ENCODE measurements around the gene ERI2.
"Not testable (repeated sequence)": the region's sequence is repeated elsewhere in the genome, so short reads cannot be mapped to it uniquely, and the experiment has no call there.

ERI2 gene

GRCh38 chr16:20818929-20819585 is 12.8 kb upstream of the ERI2 start:
- DNase-seq: no peak

DNA sequence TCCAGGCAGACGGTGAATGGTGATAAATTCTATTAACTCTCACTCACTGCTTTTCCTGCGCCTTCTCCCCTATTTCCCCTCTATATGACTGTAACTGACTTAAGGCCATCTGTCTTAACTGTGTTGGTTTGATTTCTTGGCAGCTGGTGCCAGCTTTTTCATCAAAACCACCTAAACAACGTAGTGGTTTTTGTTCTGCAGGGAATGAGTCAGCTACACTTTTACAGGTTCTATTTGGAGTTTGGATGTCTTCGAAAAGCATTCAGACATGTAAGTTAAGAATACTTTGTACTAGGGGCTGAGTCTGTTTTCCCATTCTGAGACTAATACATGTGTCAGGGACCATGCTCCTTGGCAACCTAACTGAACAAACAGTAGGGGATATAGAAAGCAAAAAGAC is 8.5 kb upstream of the ERI2 start:
- no peak for DNase-seq

- no peak for DNase-seq
These were observed 6.2 kb upstream of the ERI2 start for GRCh38 chr16:20812510-20812909.

DNA sequence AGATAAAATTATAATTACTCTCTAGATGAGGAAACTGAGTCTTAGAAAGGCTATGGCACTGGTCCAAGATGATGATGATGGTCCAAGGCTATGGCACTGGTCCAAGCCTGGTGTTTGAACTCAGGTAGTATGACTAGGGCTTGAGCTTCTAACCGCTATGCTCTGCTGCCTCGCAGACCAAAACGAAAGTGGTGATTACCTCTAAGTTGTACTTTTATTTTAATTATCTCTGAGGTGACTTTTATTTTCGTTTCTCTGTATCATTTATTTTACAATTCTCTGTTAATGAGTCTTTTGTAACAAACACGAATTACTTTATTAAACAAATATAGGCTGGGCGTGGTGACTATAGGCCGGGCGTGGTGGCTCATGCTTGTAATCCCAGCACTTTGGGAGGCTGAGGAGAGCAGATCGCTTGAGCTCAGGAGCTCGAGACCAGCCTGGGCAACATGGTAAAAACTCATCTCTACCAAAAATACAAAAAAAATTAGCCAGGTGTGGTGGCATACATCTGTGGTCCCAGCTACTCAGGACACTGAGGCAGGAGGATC is 5.7 kb upstream of the ERI2 start:
- no peak for DNase-seq

DNA sequence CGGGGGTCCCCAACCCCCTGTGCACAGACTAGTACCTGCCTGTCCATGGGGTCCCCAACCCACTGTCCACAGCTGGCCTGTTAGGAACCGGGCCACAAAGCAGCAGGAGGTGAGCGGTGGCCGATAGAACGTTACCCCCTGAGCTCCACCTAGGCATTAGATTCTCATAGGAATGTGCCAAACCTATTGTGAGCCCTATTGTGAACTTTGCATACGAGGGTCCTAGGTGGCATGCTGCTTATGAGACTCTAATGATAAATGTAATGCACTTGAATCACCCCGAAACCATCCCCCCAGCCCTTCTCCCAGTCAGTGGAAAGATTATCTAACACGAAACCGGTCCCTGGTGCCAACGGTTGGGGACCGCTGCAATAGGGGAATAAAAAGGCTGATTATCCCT is 1.6 kb upstream of the ERI2 start:
- DNase-seq: no peak

DNA sequence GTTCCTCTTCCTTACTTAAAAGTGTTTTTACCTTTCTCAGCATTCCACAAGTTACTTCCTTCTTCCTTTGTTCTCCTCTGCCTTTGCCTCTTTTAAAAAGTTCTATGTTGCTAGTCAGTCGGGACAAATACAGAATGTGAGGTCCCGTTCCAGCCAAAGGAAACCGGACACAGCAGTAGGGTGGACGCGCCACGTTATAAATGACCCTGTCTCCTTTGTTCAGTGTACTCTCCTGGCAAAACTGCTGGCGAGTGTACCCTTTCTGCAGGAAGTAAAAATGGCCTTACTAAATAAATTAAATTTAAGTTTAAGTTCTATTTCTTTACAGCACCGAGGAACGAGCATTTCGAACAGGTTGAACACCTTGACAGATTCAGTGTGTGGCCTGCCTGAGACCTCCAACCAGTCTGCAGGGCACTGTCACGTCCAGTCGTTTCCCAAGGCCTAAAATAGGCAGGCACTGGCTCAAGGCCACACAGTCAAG is 546 bp downstream of the ERI2 start:
- not testable (repeated sequence) for DNase-seq

DNA sequence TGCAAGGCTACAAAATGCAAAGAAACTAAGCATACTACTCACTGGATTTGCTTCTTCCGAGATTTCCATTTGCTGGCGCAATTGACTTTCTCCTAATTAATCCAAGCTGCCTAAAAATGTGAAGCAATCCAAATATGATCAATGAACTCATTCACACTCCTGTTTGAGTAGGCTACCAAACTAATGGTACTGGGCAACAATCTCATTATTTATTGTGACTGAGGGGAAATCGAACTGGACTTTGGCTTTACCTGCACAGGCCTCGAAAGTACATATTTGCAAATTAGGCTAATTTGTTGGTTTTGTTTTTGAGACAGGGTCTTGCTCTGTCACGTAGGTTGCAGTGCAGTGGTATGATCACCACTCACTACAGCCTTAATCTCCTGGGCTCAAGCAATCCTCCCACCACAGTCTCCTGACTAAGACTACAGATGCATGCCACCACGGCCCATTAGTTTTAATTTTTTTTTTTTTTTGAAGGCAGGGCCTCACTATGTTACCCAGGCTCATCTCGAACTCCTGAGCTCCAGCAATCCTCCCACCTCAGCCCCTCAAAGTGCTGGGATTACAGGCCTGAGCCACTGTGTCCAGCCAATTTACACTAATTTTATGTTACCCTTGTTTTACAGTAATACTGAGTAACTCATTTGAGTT is 2.6 kb downstream of the ERI2 start:
- no peak for DNase-seq

DNA sequence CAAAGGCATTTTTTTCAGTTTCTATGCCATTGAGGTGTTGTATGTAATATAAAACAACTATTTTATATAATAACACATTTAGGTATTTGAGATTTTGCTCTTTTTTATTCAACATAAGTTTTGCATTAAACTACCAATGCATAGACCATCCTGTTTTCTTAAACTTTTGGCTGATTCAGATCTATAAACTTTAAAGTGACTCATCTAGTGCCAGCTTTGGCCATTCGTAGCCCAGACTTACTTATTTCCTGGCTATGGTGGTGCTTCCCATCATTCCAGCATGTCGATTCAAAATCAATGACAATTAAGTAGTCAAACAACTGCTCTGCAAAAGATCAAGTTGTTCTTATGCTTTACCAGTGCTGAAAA is 3.1 kb downstream of the ERI2 start:
- no peak for DNase-seq

DNA sequence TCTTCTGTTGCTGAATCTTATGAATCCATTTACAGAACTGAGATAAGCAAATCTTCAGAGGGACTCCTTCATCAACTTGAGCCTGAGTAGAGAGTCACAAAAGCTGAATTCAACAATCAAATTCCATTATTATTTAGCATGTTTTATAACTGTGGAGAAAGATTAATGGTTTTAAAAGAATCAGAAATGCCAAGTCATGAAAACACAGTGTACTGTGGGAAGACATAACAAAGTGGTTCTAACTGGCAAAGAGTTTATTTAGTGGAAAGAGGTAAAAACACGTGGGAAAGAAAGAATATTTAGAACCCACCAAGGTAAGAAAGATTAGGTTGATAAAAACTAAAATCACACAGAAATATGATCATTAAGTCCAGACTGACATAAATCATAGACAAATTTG is 5.0 kb downstream of the ERI2 start:
- DNase-seq: no peak

GRCh38 chr16:20799599-20799998 is 6.7 kb downstream of the ERI2 start:
- no peak for DNase-seq

DNA sequence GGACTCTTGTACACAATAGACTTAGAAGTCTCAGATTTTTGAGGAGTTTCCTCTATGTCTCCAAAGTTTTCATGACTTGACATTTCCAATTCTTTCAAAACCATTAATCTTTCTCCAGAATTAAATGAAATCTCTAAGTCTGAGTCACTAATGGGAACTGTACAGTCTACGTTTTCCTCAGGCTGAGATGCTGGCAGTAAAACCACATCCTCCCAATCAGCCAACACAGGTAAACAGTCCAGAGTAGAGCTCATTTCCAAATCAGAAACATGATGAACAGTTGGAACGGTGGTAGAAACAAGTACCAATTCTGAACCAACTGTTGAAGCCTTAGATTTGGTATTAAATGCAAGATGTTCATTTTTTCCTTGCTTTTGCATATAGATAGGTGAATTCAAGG is 7.9 kb downstream of the ERI2 start:
- no peak for DNase-seq

GRCh38 chr16:20791923-20792612 is 14.2 kb downstream of the ERI2 start:
- no peak for DNase-seq

GRCh38 chr16:20789130-20789529 is 17.1 kb downstream of the ERI2 start:
- DNase-seq: no peak

GRCh38 chr16:20784204-20784603 is 22.1 kb downstream of the ERI2 start:
- DNase-seq: no peak

DNA sequence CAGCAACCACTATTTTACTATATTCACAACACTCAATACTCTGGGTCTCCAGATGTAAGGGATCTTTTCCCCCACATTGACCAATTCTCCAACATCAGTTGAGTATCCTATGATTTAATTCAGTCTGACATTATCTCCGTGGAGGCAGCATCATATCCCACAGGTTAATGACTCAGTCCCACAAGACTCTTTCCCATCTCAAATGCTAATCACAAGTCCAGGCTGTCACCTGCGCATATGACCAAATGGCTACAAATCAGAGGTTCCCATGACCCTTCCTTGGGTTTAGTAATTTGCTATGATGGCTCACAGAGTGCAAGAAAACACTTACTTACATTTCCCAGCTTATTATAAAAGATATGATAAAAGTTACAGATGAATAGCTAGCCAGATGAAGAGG is 23.8 kb downstream of the ERI2 start:
- DNase-seq: no peak

DNA sequence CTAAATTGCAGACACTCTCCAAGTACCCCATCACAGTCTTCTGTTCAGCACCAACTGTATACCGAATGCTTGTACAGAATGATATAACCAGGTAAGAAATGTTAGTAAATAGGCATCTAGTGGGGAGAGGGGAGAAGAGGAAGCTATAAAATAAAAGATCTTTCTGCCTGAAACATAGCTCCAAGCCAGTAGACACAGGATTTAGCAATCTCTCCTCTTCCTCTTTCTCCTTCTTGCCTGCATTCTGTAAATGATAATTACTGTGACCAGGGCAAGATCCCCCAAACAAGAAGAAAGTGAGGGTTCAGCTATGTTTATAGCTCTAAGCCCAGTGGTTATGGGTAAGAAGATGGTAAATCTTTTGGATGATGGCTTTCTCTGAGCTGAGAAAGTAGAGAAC is 24.6 kb downstream of the ERI2 start:
- no peak for DNase-seq

DNA sequence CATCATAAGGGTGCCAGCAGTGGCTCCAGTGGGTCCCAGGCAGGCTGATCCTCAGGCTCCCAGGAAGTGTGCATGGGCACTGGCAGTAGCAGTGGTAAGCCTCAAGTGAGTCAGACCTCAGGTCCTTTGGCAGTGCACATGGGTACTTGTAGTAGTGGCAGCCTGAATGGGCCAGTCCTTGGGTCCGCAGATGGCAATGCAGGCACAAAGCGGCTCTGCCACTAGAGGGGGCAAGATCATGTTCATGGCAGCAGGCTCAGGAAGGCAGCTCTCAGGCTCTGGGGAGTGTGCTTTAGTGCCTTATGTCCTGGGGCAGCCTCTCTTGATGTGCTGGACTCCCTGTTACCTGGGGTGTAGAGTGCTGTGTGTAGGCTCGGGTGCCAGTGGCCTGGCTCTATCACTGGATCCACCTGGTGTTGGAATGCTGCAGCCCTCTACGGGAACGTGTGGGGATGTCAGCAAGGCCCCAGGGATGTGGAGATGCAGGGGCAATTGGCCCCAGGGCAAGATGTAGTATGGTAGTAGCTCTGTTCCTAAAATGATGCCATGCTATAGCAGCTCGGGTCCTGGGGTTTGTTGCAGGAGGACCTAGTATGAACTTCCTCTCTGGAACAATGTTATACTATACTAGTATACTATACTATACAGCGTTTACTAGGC is 31.4 kb downstream of the ERI2 start:
- DNase-seq: no peak

DNA sequence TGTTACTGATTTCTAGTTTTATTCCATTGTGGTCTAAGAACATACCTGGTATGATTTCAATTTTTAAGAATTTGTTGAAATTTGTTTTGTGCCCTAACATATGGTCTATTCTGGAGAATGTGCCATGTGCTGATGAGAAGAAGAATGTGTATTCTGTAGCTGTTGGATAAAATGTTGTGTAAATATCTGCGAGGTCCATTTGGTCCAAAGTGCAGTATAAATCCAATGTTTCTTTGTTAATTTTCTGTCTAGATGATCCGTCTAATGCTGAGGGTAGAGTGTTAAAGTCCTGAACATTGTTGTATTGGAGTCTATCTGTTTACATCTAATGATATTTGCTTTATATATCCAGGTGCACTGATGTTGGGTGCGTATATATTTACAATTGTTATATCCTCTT is 32.6 kb downstream of the ERI2 start:
- DNase-seq: no peak

GRCh38 chr16:20768818-20769217 is 37.5 kb downstream of the ERI2 start:
- no peak for DNase-seq

DNA sequence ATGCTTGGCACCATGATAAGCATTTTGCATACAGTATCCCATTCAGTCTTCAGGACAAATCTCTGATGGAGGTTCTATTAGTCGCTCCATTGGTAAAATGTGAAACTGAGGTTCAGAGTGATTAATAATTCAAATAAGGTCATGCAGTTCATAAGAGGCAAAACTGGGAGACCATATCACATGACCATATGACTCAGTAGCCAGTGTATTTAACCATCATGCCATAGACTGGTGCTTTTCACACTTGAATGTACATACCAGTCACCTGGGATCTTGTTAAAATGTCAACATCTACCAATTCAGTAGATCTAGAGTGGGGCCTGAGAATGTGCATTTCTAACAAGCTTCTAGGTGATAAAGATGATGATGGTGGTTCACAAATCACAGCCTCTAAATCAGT is 38.2 kb downstream of the ERI2 start:
- no peak for DNase-seq

DNA sequence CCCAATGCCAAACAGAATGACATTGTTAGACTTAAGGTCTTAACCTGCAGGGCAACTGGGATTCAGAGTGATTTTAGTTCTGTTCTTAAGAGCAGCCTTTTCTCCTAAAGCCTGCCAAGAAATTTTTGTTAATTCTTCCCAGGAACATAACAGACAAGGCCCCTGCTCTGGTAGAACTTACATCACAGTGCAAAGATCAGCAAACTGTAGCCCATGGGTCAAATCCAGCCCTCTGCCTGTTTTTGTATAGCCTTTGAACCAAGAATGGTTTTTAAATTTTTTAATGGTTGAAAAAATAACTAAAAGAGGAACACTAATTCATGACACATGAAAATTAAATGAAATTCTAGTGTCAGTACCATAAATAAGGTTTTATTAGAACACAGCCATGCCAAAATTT is 38.7 kb downstream of the ERI2 start:
- DNase-seq: no peak

GRCh38 chr16:20766294-20766693 is 40.0 kb downstream of the ERI2 start:
- no peak for DNase-seq

DNA sequence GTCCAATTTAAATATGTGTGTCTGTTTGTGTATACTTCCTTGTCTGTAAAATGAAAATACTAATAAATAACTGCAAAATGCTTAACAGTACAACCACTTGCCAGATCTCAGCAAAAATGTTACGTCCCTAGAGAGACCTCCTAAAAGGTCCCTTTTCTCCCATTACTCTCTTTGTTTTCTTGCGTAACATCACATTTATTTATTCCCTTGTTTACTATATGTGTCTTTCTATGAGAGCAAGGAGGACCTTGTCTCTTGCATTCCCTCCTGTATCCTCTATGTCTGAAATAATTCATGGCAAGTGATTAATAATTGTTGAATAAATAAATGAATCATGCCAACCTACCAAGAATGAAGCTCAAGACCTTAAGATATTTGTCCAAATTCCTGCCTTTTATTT is 40.5 kb downstream of the ERI2 start:
- DNase-seq: no peak

DNA sequence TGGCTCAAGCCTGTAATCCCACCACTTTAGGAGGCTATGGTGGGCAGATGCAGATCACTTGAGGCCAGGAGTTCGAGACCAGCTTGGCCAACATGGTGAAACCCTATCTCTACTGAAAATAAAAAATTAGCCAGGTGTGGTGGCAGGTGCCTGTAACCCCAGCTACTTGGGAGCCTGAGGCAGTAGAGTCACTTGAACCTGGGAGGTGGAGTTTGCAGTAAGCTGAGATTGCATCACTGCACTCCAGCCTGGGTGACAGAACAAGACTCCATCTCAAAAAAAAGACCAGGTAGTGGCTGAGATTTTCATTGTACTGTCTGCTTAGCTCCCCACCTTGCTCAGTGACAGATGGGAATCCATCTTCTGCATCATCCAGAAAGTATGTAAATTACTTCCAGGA is 41.8 kb downstream of the ERI2 start:
- not testable (repeated sequence) for DNase-seq

All from NCI-H187 (cell line).